K562 (cell line): ENCODE data around the gene ANKRD11. TPM values are rescaled to one million over a fixed set of nuclear protein-coding genes. Genes with fewer than 3 reads are reported as not detected.

Experiments
- CEBPB ChIP-seq: fragments of 450-650 bp; IDR thresholded peaks from 2 replicates; pipeline ENCODE4 v1.6.1; 2016; ENCODE audit warnings: missing genetic modification characterization, missing compliant biosample characterization
- CHD1 ChIP-seq: fragments of 200-600 bp; sonication (generic); IDR thresholded peaks from one replicate; pipeline ENCODE4 v1.6.1; 2012; ENCODE audit warnings: mild to moderate bottlenecking, moderate library complexity, low read length, inconsistent platforms
- CXXC5 ChIP-seq: fragments of 250-450 bp; sonication (Bioruptor Pico); IDR thresholded peaks from 2 replicates; pipeline ENCODE4 v1.8.0; 2022; ENCODE audit warnings: inconsistent platforms, mild to moderate bottlenecking, moderate library complexity
- GATA2 ChIP-seq: sonication (generic); formaldehyde crosslinking; IDR thresholded peaks from 2 replicates; pipeline ENCODE4 v1.4.0; 2020; ENCODE audit warnings: mild to moderate bottlenecking, missing genetic modification reagents
- GTF2F1 ChIP-seq: IDR thresholded peaks from 2 replicates; pipeline ENCODE4 v1.6.1; 2011; ENCODE audit warnings: low read depth, low read length, improper control_type of control experiment
- HINFP ChIP-seq: fragments of 450-650 bp; conservative IDR thresholded peaks from 2 replicates; pipeline ENCODE4 v1.6.1; 2016; ENCODE audit warnings: missing genetic modification characterization, low read depth, mild to moderate bottlenecking, control low read depth, missing compliant biosample characterization
- HNRNPL ChIP-seq: fragments of 200-400 bp; formaldehyde crosslinking; IDR thresholded peaks from 2 replicates; pipeline ENCODE4 v1.6.1; 2017; ENCODE audit warnings: low read depth, mild to moderate bottlenecking, low read length
- JUN ChIP-seq, 2 experiments: sonication (generic) in 1 of 2; formaldehyde crosslinking in 1 of 2; IDR thresholded peaks; 2 replicates each; pipeline versions ENCODE4 v1.6.1 to v1.8.0; 2012 to 2022; ENCODE audit warnings: borderline replicate concordance in 2 of 2, mild to moderate bottlenecking in 2 of 2, improper control_type of control experiment in 1 of 2, low read depth in 1 of 2, low read length in 1 of 2, missing genetic modification reagents in 1 of 2
- JUNB ChIP-seq: fragments of 450-650 bp; formaldehyde crosslinking; conservative IDR thresholded peaks from 2 replicates; pipeline ENCODE4 v1.4.0; 2020; ENCODE audit warnings: mild to moderate bottlenecking
- MTA1 ChIP-seq: fragments of 450-650 bp; IDR thresholded peaks from 2 replicates; pipeline ENCODE4 v1.6.1; 2017; ENCODE audit warnings: borderline replicate concordance
- MXD1 ChIP-seq: fragments of 250-450 bp; sonication (Bioruptor Pico); IDR thresholded peaks from 2 replicates; pipeline ENCODE4 v1.8.0; 2021; ENCODE audit warnings: borderline replicate concordance, mild to moderate bottlenecking, moderate library complexity; ENCODE audit not compliant: poor library complexity, severe bottlenecking
- NCOA1 ChIP-seq: fragments of 450-650 bp; IDR thresholded peaks from 2 replicates; pipeline ENCODE4 v1.6.1; 2016; ENCODE audit warnings: low read depth
- NFE2L1 ChIP-seq: fragments of 450-650 bp; IDR thresholded peaks from 2 replicates; pipeline ENCODE4 v1.6.1; 2016; ENCODE audit warnings: missing genetic modification characterization, low read depth, mild to moderate bottlenecking, missing compliant biosample characterization, moderate library complexity, borderline replicate concordance
- NONO ChIP-seq, 2 experiments: fragments of 200-400 bp in 1 of 2; fragments of 450-650 bp in 1 of 2; formaldehyde crosslinking in 1 of 2; IDR thresholded peaks; 2 replicates each; pipeline ENCODE4 v1.6.1; 2017; ENCODE audit warnings: low read depth in 2 of 2, mild to moderate bottlenecking in 2 of 2, moderate library complexity in 2 of 2, low read length in 1 of 2
- TAL1 ChIP-seq: fragments of 450-650 bp; IDR thresholded peaks from 2 replicates; pipeline ENCODE4 v1.6.1; 2016; ENCODE audit warnings: mild to moderate bottlenecking
- TSHZ1 ChIP-seq: fragments of 250-450 bp; sonication (Bioruptor Pico); IDR thresholded peaks from 2 replicates; pipeline ENCODE4 v1.4.0; 2020; ENCODE audit warnings: mild to moderate bottlenecking, moderate library complexity
- ZBTB49 ChIP-seq: sonication (generic); formaldehyde crosslinking; IDR thresholded peaks from 2 replicates; pipeline ENCODE4 v1.8.0; 2022; ENCODE audit warnings: missing genetic modification reagents, mild to moderate bottlenecking, borderline replicate concordance
- ZNF121 ChIP-seq: sonication (generic); formaldehyde crosslinking; conservative IDR thresholded peaks from 2 replicates; pipeline ENCODE4 v1.8.0; 2022; ENCODE audit warnings: missing genetic modification reagents
- ZNF354B ChIP-seq: fragments of 250-450 bp; sonication (Bioruptor Pico); IDR thresholded peaks from 2 replicates; pipeline ENCODE4 v1.4.0; 2020
- polyA plus RNA-seq, 8 experiments: library from polyadenylated mRNA; depleted of rRNA in 4 of 8; stranded (reverse) in 5 of 8; unstranded in 3 of 8; fragments of >200 nt; fragmentation: Nextera tagmentation in 2 of 8; fragmentation: Illumina TruSeq in 1 of 8; extraction: Ambion mirVana in 2 of 8; extraction: Trizol in 1 of 8; gene quantifications; 2 replicates each; pipeline versions ENCODE4 v1.2.1 to v1.2.3, GENCODE V29; 2011 to 2014; ENCODE audit warnings: inconsistent platforms in 1 of 8, missing spikeins in 1 of 8
- total RNA-seq, 7 experiments: library from RNA; depleted of rRNA in 6 of 7; stranded (reverse); fragments of >200 nt in 6 of 7; fragmentation: Illumina TruSeq in 2 of 7; extraction: Trizol in 2 of 7; gene quantifications; 2 replicates each; pipeline versions ENCODE4 v1.2.1 to v1.2.3, GENCODE V29; 2011 to 2021; ENCODE audit warnings: low replicate concordance in 1 of 7

The ANKRD11 gene
- total and polyA plus RNA-seq, 9 of the 15 experiments (the other 6 are each of a cell fraction or from before 2014, with no cell fraction given), result 4.7 to 126 (median 31.7) TPM

- TF ChIP-seq TSHZ1 (CRISPR knock-in tag) (no peak), ZBTB49 (no peak), CHD1 (no peak), NCOA1 (peak; percentile 55; the same call in 1 of the 2 replicates), CEBPB (tag) (no peak), HINFP (no peak), JUNB (CRISPR knock-in tag) (no peak), ZNF354B (CRISPR knock-in tag) (no peak), CXXC5 (CRISPR knock-in tag) (peak; percentile 76), GATA2 (CRISPR knock-in tag) (no peak), NFE2L1 (no peak), MTA1 (peak; percentile 61; the same call in 1 of the 2 replicates), JUN (IDR thresholded peaks at IDR 0.05; ENCODE audit: borderline replicate concordance, low read depth, low read length) (peak; percentile 75), JUN (CRISPR knock-in tag; IDR thresholded peaks at IDR 0.05; ENCODE audit: borderline replicate concordance) (no peak), NONO (IDR thresholded peaks at IDR 0.05; ENCODE audit: low read depth in 2 of 2, low read length in 1 of 2) (peak in 1 of 2 experiments; percentile 39; a peak in 1 of 4 replicates), TAL1 (no peak), MXD1 (CRISPR knock-in tag) (no peak), ZNF121 (CRISPR knock-in tag) (no peak), HNRNPL (no peak), GTF2F1 (no peak)
These were observed 15.1 kb upstream of the ANKRD11 start (continued) for GRCh38 chr16:89505204-89506112.
